GM12878 (cell line): ENCODE results near the gene UCKL1. TPM values are rescaled to one million over a fixed set of nuclear protein-coding genes. Genes with fewer than 3 reads are reported as not detected.

Experiments used
- ATF2 ChIP-seq: IDR thresholded peaks from 2 replicates; pipeline ENCODE4 v1.6.1; 2012; ENCODE audit warnings: low read length, inconsistent platforms
- ATF7 ChIP-seq: fragments of 450-650 bp; IDR thresholded peaks from 2 replicates; pipeline ENCODE4 v1.6.1; 2016; ENCODE audit warnings: low read depth, mild to moderate bottlenecking
- BCL3 ChIP-seq: IDR thresholded peaks from 2 replicates; pipeline ENCODE4 v1.6.1; 2011; ENCODE audit warnings: borderline replicate concordance, low read depth, mild to moderate bottlenecking, moderate library complexity, low read length; ENCODE audit not compliant: insufficient read depth, poor library complexity, severe bottlenecking
- CEBPB ChIP-seq, 2 experiments: fragments of 150-350 bp in 1 of 2; IDR thresholded peaks; 2 replicates each; pipeline ENCODE4 v1.6.1; 2012 to 2014; ENCODE audit warnings: low read depth in 2 of 2, low read length in 2 of 2, borderline replicate concordance in 1 of 2, inconsistent platforms in 1 of 2
- CREB1 ChIP-seq: IDR thresholded peaks from 2 replicates; pipeline ENCODE4 v1.6.1; 2012; ENCODE audit warnings: low read depth, mild to moderate bottlenecking, inconsistent platforms
- EGR1 ChIP-seq, 2 experiments: IDR thresholded peaks; 1 replicate in 1 of 2; 2 replicates in 1 of 2; pipeline ENCODE4 v1.6.1; 2011 to 2012; ENCODE audit warnings: low read depth in 2 of 2, low read length in 2 of 2, borderline replicate concordance in 1 of 2, mild to moderate bottlenecking in 1 of 2, moderate library complexity in 1 of 2
- EP300 ChIP-seq, 2 experiments: fragments of 150-350 bp in 1 of 2; IDR thresholded peaks; 2 replicates each; pipeline ENCODE4 v1.6.1; 2011 to 2012; ENCODE audit warnings: low read depth in 2 of 2, low read length in 2 of 2, borderline replicate concordance in 1 of 2, improper control_type of control experiment in 1 of 2, inconsistent platforms in 1 of 2; ENCODE audit not compliant: control insufficient read depth in 1 of 2
- FOXM1 ChIP-seq: IDR thresholded peaks from 2 replicates; pipeline ENCODE4 v1.6.1; 2012; ENCODE audit warnings: low read depth, mild to moderate bottlenecking, inconsistent platforms, low read length, moderate library complexity
- JUND ChIP-seq: IDR thresholded peaks from 2 replicates; pipeline ENCODE4 v1.6.1; 2012; ENCODE audit warnings: low read depth, mild to moderate bottlenecking, low read length, improper control_type of control experiment, moderate library complexity
- MXI1 ChIP-seq: fragments of 150-350 bp; IDR thresholded peaks from 2 replicates; pipeline ENCODE4 v1.6.1; 2011; ENCODE audit warnings: low read depth, mild to moderate bottlenecking, inconsistent platforms, low read length, improper control_type of control experiment
- PML ChIP-seq: IDR thresholded peaks from 2 replicates; pipeline ENCODE4 v1.6.1; 2012; ENCODE audit warnings: low read length, inconsistent platforms
- POLR2A ChIP-seq: IDR thresholded peaks from 2 replicates; pipeline ENCODE4 v1.6.1; 2011; ENCODE audit warnings: low read depth, mild to moderate bottlenecking, low read length
- POU2F2 ChIP-seq: IDR thresholded peaks from 3 replicates; pipeline ENCODE4 v1.6.1; 2011; ENCODE audit warnings: low read depth, mild to moderate bottlenecking, low read length, borderline replicate concordance
- PRDM15 ChIP-seq: fragments of 450-650 bp; formaldehyde crosslinking; IDR thresholded peaks from 2 replicates; pipeline ENCODE4 v1.4.0; 2020; ENCODE audit warnings: mild to moderate bottlenecking, moderate library complexity
- RBBP5 ChIP-seq: fragments of 200-600 bp; sonication (generic); conservative IDR thresholded peaks from 2 replicates; pipeline ENCODE4 v1.6.1; 2016
- RUNX3 ChIP-seq: IDR thresholded peaks from 2 replicates; pipeline ENCODE4 v1.6.1; 2012; ENCODE audit warnings: low read length, inconsistent platforms
- SMAD5 ChIP-seq: IDR thresholded peaks from 2 replicates; pipeline ENCODE4 v1.6.1; 2016; ENCODE audit warnings: antibody characterized with exemption, low read depth
- SMC3 ChIP-seq: IDR thresholded peaks from 2 replicates; pipeline ENCODE4 v1.6.1; 2011; ENCODE audit warnings: low read length, improper control_type of control experiment, borderline replicate concordance
- SREBF1 ChIP-seq: IDR thresholded peaks from 2 replicates; pipeline ENCODE4 v1.6.1; 2012; ENCODE audit warnings: mild to moderate bottlenecking, low read length
- TCF12 ChIP-seq: IDR thresholded peaks from 2 replicates; pipeline ENCODE4 v1.6.1; 2011; ENCODE audit warnings: low read depth, mild to moderate bottlenecking, low read length
- ZNF274 ChIP-seq: IDR thresholded peaks from one replicate; pipeline ENCODE4 v1.8.0; 2011; ENCODE audit not compliant: insufficient read length, insufficient read depth
- ZSCAN29 ChIP-seq: fragments of 450-650 bp; IDR thresholded peaks from 2 replicates; pipeline ENCODE4 v1.6.1; 2017; ENCODE audit warnings: mild to moderate bottlenecking, moderate library complexity
- polyA plus RNA-seq, 11 experiments: library from polyadenylated mRNA; depleted of rRNA in 4 of 11; unstranded in 6 of 11; stranded (reverse) in 5 of 11; fragments of >200 nt; fragmentation: Nextera tagmentation in 4 of 11; fragmentation: Illumina TruSeq in 1 of 11; extraction: Ambion mirVana in 4 of 11; extraction: Trizol in 1 of 11; gene quantifications; 1 replicate in 1 of 11; 2 replicates in 10 of 11; pipeline versions ENCODE4 v1.2.1 to v1.2.3, GENCODE V29; 2011 to 2016; ENCODE audit warnings: inconsistent platforms in 2 of 11, missing spikeins in 2 of 11, low read depth in 1 of 11
- total RNA-seq, 4 experiments: library from RNA; depleted of rRNA in 3 of 4; stranded (reverse); fragments of >200 nt in 3 of 4; fragmentation: Illumina TruSeq in 1 of 4; extraction: Trizol in 1 of 4; gene quantifications; 2 replicates each; pipeline versions ENCODE4 v1.2.1 to v1.2.3, GENCODE V29; 2013 to 2021
- TF ChIP-seq, protein P1 (sequence below): fragments of 450-650 bp; IDR thresholded peaks from 2 replicates; pipeline ENCODE4 v1.6.1; 2016; ENCODE audit warnings: mild to moderate bottlenecking

The UCKL1 gene
- total and polyA plus RNA-seq, 10 of the 15 experiments (the other 5 are each of a cell fraction or from before 2014, with no cell fraction given): 2.4 to 36.3 (median 24.8) TPM

- TF ChIP-seq FOXM1 (no peak), EGR1 (IDR thresholded peaks at IDR 0.05; ENCODE audit: borderline replicate concordance in 1 of 2, low read depth in 2 of 2, low read length in 2 of 2) (peak in 1 of 2 experiments; percentile 81; a peak in 2 of 3 replicates), ZSCAN29 (no peak), PML (no peak), JUND (no peak), SREBF1 (no peak), BCL3 (peak; percentile 42), PRDM15 (no peak), SMAD5 (peak; percentile 41; the same call in 1 of the 2 replicates), MXI1 (no peak), EP300 (IDR thresholded peaks at IDR 0.05; ENCODE audit: borderline replicate concordance in 1 of 2, control insufficient read depth in 1 of 2, low read depth in 2 of 2, low read length in 2 of 2) (no peak), RBBP5 (no peak), ZNF274 (no peak), TCF12 (0 out of 2 replicates have a peak, but pooled peaks have one; percentile 7), ATF2 (no peak), CREB1 (no peak), RUNX3 (no peak), POLR2A (peak; percentile 71), POU2F2 (peak; percentile 48; the same call in 2 of the 3 replicates), ATF7 (no peak; the same call in 1 of the 2 replicates), CEBPB (IDR thresholded peaks at IDR 0.05; ENCODE audit: borderline replicate concordance in 1 of 2, low read depth in 2 of 2, low read length in 2 of 2) (no peak), SMC3 (no peak)
- TF ChIP-seq, protein P1, sequence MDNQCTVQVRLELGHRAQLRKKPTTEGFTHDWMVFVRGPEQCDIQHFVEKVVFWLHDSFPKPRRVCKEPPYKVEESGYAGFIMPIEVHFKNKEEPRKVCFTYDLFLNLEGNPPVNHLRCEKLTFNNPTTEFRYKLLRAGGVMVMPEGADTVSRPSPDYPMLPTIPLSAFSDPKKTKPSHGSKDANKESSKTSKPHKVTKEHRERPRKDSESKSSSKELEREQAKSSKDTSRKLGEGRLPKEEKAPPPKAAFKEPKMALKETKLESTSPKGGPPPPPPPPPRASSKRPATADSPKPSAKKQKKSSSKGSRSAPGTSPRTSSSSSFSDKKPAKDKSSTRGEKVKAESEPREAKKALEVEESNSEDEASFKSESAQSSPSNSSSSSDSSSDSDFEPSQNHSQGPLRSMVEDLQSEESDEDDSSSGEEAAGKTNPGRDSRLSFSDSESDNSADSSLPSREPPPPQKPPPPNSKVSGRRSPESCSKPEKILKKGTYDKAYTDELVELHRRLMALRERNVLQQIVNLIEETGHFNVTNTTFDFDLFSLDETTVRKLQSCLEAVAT: peak; percentile 83; the same call in 1 of the 2 replicates
These were observed 23.5 kb upstream of the UCKL1 start, which contains the start of gene SAMD10 (continued) for GRCh38 chr20:63979557-63980316.
